Sigmoid colon (tissue), 4 donors: Measurements from ENCODE around the gene LAMC3.

Experiments
- CTCF ChIP-seq, 4 experiments: fragments of 450-650 bp in 3 of 4; fragments of 200-600 bp in 1 of 4; IDR thresholded peaks; one replicate each; pipeline ENCODE4 v1.5.1; 2016 to 2019; ENCODE audit warnings: antibody characterized with exemption in 4 of 4, mild to moderate bottlenecking in 3 of 4, moderate library complexity in 2 of 4
- EP300 ChIP-seq, 4 donors: sonication (generic); formaldehyde crosslinking; IDR thresholded peaks; one replicate each; pipeline ENCODE4 v1.6.1; 2017; ENCODE audit warnings: antibody characterized with exemption in 4 of 4
- POLR2A ChIP-seq, 2 donors: fragments of 450-650 bp; IDR thresholded peaks; one replicate each; pipeline ENCODE4 v1.6.1; 2016; ENCODE audit warnings: antibody characterized with exemption in 2 of 2, mild to moderate bottlenecking in 2 of 2, moderate library complexity in 2 of 2

GRCh38 chr9:130982636-130983358, 26.2 kb upstream of the LAMC3 start:
- TF ChIP-seq POLR2A (IDR thresholded peaks at IDR 0.05) = no peak
- no peak for TF ChIP-seq CTCF (IDR thresholded peaks at IDR 0.05)
- TF ChIP-seq EP300 (IDR thresholded peaks at IDR 0.05) = no peak
